Measurements from ENCODE around the gene FKTN. TPM values are rescaled to one million over a fixed set of nuclear protein-coding genes. Genes with fewer than 3 reads are reported as not detected.

Gene FKTN
- 13.5 and 45.9 TPM in 2 replicates for total RNA-seq (2011; cell fraction: chromatin; rRNA removed; ENCODE audit: low replicate concordance)
- 2.3 and 10.0 TPM in 2 replicates for total RNA-seq (2011; cell fraction: nucleolus; rRNA removed)
- 13.3 and 19.0 TPM in 2 replicates for total RNA-seq (2011; cell fraction: nucleoplasm; rRNA removed)
- total RNA-seq (2014; rRNA removed) (5.3 and 5.4 TPM in 2 replicates), total RNA-seq (2014; rRNA removed; fragmentation: Illumina TruSeq; extraction: Trizol) (16.3 and 18.3 TPM in 2 replicates), total RNA-seq (2015; rRNA removed; fragmentation: Illumina TruSeq; extraction: Trizol) (9.5 and 11.4 TPM in 2 replicates), total RNA-seq (2021) (10.1 and 10.4 TPM in 2 replicates), polyA plus RNA-seq (2011; rRNA removed) (8.4 and 13.9 TPM in 2 replicates), polyA plus RNA-seq (2014; fragmentation: Illumina TruSeq; extraction: Trizol) (10.5 and 12.6 TPM in 2 replicates), polyA plus RNA-seq (2014; fragmentation: Nextera tagmentation; extraction: Ambion mirVana) (1 to 10 TPM; 5.9 to 6.0 TPM), polyA plus RNA-seq (2014; rRNA removed) (7.5 and 7.9 TPM in 2 replicates), polyA minus RNA-seq (2011; rRNA and poly(A)+ RNA removed) (18.7 and 22.8 TPM in 2 replicates), Bru-seq, nascent RNA (percentile 63 among the genes with signal in this experiment), BruChase-seq, experiment 1, labeled RNA remaining after a 2-hour chase (percentile 68 among the genes with signal in this experiment), BruChase-seq, experiment 2, labeled RNA remaining after a 6-hour chase (percentile 67 among the genes with signal in this experiment)
- 1.6 and 2.3 TPM in 2 replicates for polyA plus RNA-seq (2011; cell fraction: cytosol; rRNA removed)
- polyA plus RNA-seq (2011; cell fraction: nucleus; rRNA removed) = 15.2 and 15.7 TPM in 2 replicates
- 6.1 and 9.0 TPM in 2 replicates for polyA plus RNA-seq (2012)
- 4.2 and 6.0 TPM in 2 replicates for polyA minus RNA-seq (2011; cell fraction: cytosol; rRNA and poly(A)+ RNA removed)
- 12.1 and 22.5 TPM in 2 replicates for polyA minus RNA-seq (2011; cell fraction: nucleus; rRNA and poly(A)+ RNA removed)
- long read RNA-seq, experiment 1, partial matches to known transcripts = 0 of 11 reads
- long read RNA-seq, experiment 1, other reads (novel, unspliced or antisense) = 10 of 11 reads
- long read RNA-seq, experiment 2, partial matches to known transcripts = 2 of 4 reads
- long read RNA-seq, experiment 2, other reads (novel, unspliced or antisense) = 2 of 4 reads
- long read RNA-seq, experiment 3 = 0 reads

GRCh38 chr9:105557804-105558610 lies at the start of gene FKTN:
FKTN (plus strand) TSS chr9:105558131; CDS start chr9:105575033, 16,902 bp downstream.
- intact Hi-C loops (cut with micrococcal nuclease) = loop anchor here (5.0 kb wide), 1 partner anchor 111 kb away; the partner anchor contains the start of gene FSD1L
- ChIA-PET CTCF (ENCODE audit: low intra/inter-chr PET ratio) (no interaction called here), POLR2A (interaction anchor here (0.6 kb wide), 1 partner anchor 1726 kb away, joined by 4 read pairs; no protein-coding TSS in a partner anchor)
- Histone ChIP-seq H3K4me1 (replicated peaks in 1 of 2; ENCODE audit: control insufficient read depth in 2 of 2, insufficient read depth in 2 of 2, low read length in 2 of 2) (peaks cover 5% of the 10 kb centered on the region in 2 experiments; a peak in 2 of 5 replicates), H3K36me3 (ENCODE audit: control insufficient read depth, insufficient read depth, low read length) (no peaks in the 10 kb centered on the region), H3K9me3 (replicated peaks; ENCODE audit: control insufficient read depth, insufficient read depth, low read depth, low read length) (peaks cover 5% of the 10 kb centered on the region), H3K9me1 (ENCODE audit: control insufficient read depth, insufficient read depth, low read length) (no peaks in the 10 kb centered on the region), H3K79me2 (ENCODE audit: control insufficient read depth, insufficient read depth, low read length) (peaks cover 10% of the 10 kb centered on the region), H2AFZ (ENCODE audit: low read depth, low read length) (peak within 1 kb of the TSS; percentile 99), H3K4me2 (ENCODE audit: insufficient read depth, low read length) (peak within 1 kb of the TSS; percentile 95), H3K4me3 (peak within 1 kb of the TSS; percentile 73), H4K20me1 (replicated peaks; ENCODE audit: control insufficient read depth, insufficient read depth, low read length) (no peaks in the 10 kb centered on the region), H3K9ac (ENCODE audit: insufficient read depth in 1 of 2, low read depth in 2 of 2, low read length in 2 of 2) (peak within 1 kb of the TSS; percentile 55 to 91), H3K27me3 (ENCODE audit: control insufficient read depth in 2 of 2, insufficient read depth in 2 of 2, low read length in 2 of 2) (no peaks in the 10 kb centered on the region), H3K27ac (ENCODE audit: extremely low read depth, low read depth, low read length) (no peak within 1 kb of the TSS; the same call in 2 of the 3 replicates)
- in situ Hi-C loops (cut with MboI) = no loop called here
- TSS peak; percentile 89 for BruUV-seq (replicated peaks)
- peak; percentile 85 to 91 (median 90) for DNase-seq (ENCODE audit: extremely low read depth in 1 of 4, low spot score in 3 of 4)
- peak; percentile 99 for ATAC-seq
- FAIRE-seq = peak; percentile 91
- WGBS (ENCODE audit: insufficient coverage, low coverage, missing lambda C conversion rate) = 1% methylated on average over 49 of the region's 49 CpGs
- TF ChIP-seq ZBTB1 (CRISPR knock-in tag; IDR thresholded peaks at IDR 0.05; ENCODE audit: borderline replicate concordance, low read depth) = 0 out of 2 replicates have a peak, but pooled peaks have one; percentile 26
- TF ChIP-seq TSHZ1 (CRISPR knock-in tag; IDR thresholded peaks at IDR 0.05) = no peak
- no peak for TF ChIP-seq NCOA1 (IDR thresholded peaks at IDR 0.05; ENCODE audit: low read depth)
- TF ChIP-seq WHSC1 (IDR thresholded peaks at IDR 0.05; ENCODE audit: low read length) = no peak
- TF ChIP-seq SLC30A9 (CRISPR knock-in tag; IDR thresholded peaks at IDR 0.05) = no peak
- TF ChIP-seq NFE2L1 (tag; IDR thresholded peaks at IDR 0.05; ENCODE audit: borderline replicate concordance, low read depth) = no peak
- peak in 1 of 2 experiments; percentile 33; a peak in 2 of 4 replicates for TF ChIP-seq NRF1 (conservative IDR thresholded peaks at IDR 0.05 in 1 of 2, IDR thresholded peaks at IDR 0.05 in 1 of 2)
